Measurements from ENCODE around the gene DBNL.

DNA sequence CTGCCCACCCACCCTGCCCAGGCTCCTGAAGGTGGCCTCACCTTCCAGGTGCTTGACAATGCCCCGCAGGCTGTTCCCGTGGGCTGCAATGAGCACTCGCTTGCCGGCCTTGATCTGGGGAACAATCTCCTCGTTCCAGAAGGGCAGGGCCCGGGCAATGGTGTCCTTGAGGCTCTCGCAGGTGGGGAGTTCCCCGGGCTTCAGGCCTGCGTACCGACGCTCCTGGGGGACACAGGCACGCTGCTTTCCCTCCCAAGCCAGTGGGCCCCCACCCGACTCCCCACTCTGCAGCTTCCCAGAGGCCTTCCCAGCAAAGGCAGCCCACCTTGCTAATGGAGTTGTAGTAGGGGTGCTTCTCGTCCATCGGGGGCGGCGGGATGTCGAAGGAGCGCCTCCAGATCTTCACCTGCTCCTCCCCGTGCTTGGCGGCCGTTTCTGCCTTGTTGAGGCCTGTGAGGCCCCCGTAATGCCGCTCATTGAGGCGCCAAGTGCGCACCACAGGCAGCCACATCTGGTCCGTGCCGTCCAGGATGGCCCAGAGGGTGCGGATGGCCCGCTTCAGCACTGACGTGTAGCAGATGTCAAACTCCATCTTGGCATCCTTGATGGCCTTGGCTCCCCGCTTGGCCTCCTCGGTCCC is 20.4 kb downstream of the DBNL start:
- TF ChIP-seq, protein P1, sequence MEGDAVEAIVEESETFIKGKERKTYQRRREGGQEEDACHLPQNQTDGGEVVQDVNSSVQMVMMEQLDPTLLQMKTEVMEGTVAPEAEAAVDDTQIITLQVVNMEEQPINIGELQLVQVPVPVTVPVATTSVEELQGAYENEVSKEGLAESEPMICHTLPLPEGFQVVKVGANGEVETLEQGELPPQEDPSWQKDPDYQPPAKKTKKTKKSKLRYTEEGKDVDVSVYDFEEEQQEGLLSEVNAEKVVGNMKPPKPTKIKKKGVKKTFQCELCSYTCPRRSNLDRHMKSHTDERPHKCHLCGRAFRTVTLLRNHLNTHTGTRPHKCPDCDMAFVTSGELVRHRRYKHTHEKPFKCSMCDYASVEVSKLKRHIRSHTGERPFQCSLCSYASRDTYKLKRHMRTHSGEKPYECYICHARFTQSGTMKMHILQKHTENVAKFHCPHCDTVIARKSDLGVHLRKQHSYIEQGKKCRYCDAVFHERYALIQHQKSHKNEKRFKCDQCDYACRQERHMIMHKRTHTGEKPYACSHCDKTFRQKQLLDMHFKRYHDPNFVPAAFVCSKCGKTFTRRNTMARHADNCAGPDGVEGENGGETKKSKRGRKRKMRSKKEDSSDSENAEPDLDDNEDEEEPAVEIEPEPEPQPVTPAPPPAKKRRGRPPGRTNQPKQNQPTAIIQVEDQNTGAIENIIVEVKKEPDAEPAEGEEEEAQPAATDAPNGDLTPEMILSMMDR (IDR thresholded peaks at IDR 0.05), result no peak
- TF ChIP-seq POLR2A (IDR thresholded peaks at IDR 0.05), result no peak
- peak; percentile 33 for TF ChIP-seq POLR2AphosphoS5 (IDR thresholded peaks at IDR 0.05)
- TF ChIP-seq EP300 (IDR thresholded peaks at IDR 0.05), result no peak
